GM12891 (cell line): ENCODE results near the gene SLC38A10.

Experiments used
- POLR2AphosphoS5 ChIP-seq: IDR thresholded peaks from 2 replicates; pipeline ENCODE4 v1.6.1; 2011; ENCODE audit warnings: low read depth, low read length, control low read depth
- SPI1 ChIP-seq: IDR thresholded peaks from 2 replicates; pipeline ENCODE4 v1.6.1; 2011; ENCODE audit warnings: low read depth, low read length, control low read depth
- TAF1 ChIP-seq: IDR thresholded peaks from 2 replicates; pipeline ENCODE4 v1.6.1; 2011; ENCODE audit warnings: low read depth, low read length, control low read depth

GRCh38 chr17:81312624-81313325 is 17.7 kb upstream of the SLC38A10 start:
- TF ChIP-seq POLR2AphosphoS5 (no peak), TAF1 (no peak), SPI1 (no peak)
